ENCODE measurements around the gene OR2A5.

DNA sequence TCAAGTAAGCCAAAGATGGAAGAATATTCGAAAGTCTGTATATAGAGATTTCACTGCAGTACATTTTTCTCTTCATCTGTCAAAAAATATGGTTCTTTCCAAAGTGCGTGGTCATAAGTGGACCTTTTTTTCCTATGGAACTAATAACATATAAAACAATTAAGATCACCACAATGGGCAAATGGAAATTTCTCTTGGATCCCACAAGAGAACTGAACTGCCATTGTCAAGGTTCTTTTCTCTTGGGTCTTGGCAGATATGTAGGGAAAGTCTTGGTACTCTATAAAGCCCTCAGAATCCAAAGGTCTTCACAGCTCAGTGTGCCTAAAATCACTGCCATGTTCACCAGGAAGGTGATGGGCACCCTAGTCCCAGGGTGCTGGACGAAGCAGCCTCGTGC lies 48.7 kb upstream of the OR2A5 start, which contains the start of gene OR6B1:
- TF ChIP-seq, protein P1, sequence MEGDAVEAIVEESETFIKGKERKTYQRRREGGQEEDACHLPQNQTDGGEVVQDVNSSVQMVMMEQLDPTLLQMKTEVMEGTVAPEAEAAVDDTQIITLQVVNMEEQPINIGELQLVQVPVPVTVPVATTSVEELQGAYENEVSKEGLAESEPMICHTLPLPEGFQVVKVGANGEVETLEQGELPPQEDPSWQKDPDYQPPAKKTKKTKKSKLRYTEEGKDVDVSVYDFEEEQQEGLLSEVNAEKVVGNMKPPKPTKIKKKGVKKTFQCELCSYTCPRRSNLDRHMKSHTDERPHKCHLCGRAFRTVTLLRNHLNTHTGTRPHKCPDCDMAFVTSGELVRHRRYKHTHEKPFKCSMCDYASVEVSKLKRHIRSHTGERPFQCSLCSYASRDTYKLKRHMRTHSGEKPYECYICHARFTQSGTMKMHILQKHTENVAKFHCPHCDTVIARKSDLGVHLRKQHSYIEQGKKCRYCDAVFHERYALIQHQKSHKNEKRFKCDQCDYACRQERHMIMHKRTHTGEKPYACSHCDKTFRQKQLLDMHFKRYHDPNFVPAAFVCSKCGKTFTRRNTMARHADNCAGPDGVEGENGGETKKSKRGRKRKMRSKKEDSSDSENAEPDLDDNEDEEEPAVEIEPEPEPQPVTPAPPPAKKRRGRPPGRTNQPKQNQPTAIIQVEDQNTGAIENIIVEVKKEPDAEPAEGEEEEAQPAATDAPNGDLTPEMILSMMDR (conservative IDR thresholded peaks at IDR 0.05; ENCODE audit: low read length), result no peak
- TF ChIP-seq EZH2phosphoT487 (IDR thresholded peaks at IDR 0.05; ENCODE audit: borderline replicate concordance), result no peak

All from Loucy (cell line).